Spleen (tissue), 11 donors: ENCODE measurements around the gene ZKSCAN1. TPM values are rescaled to one million over a fixed set of nuclear protein-coding genes. Genes with fewer than 3 reads are reported as not detected.
A peak's percentile ranks its signal among the peaks of the same experiment; 100 is the strongest.

Experiments used
- DNase-seq: peaks from one replicate; pipeline ENCODE4 v3.0.0-alpha.2; 2020
- H3K27ac ChIP-seq, 8 donors: fragments of 200-600 bp; sonication (generic) in 7 of 8; 1 replicate in 4 of 8; 2 replicates in 4 of 8; pipeline versions ENCODE4 v1.5.0 to v1.8.0; 2016 to 2021; ENCODE audit warnings: inconsistent platforms in 4 of 8, mild to moderate bottlenecking in 4 of 8, moderate library complexity in 1 of 8
- H3K27me3 ChIP-seq, 7 donors: fragments of 200-600 bp; sonication (generic) in 6 of 7; replicated peaks in 1 of 7; 1 replicate in 4 of 7; 2 replicates in 3 of 7; pipeline versions ENCODE4 v1.5.0 to v1.8.0; 2016 to 2021; ENCODE audit warnings: inconsistent platforms in 3 of 7, mild to moderate bottlenecking in 1 of 7
- H3K36me3 ChIP-seq, 6 donors: fragments of 200-600 bp; sonication (generic) in 5 of 6; 1 replicate in 4 of 6; 2 replicates in 2 of 6; pipeline versions ENCODE4 v1.5.0 to v1.8.0; 2016 to 2021; ENCODE audit warnings: inconsistent platforms in 2 of 6
- H3K4me1 ChIP-seq, 6 donors: fragments of 200-600 bp; sonication (generic) in 5 of 6; 1 replicate in 3 of 6; 2 replicates in 3 of 6; pipeline versions ENCODE4 v1.5.0 to v1.8.0; 2016 to 2021; ENCODE audit warnings: inconsistent platforms in 3 of 6
- H3K4me3 ChIP-seq, 8 donors: fragments of 200-600 bp; sonication (generic) in 7 of 8; 1 replicate in 4 of 8; 2 replicates in 4 of 8; pipeline versions ENCODE4 v1.5.0 to v1.8.0; 2016 to 2021; ENCODE audit warnings: inconsistent platforms in 4 of 8, mild to moderate bottlenecking in 4 of 8, moderate library complexity in 2 of 8
- H3K9me3 ChIP-seq, 8 donors: fragments of 200-600 bp; sonication (generic) in 7 of 8; 1 replicate in 4 of 8; 2 replicates in 4 of 8; pipeline versions ENCODE4 v1.5.0 to v1.8.0; 2016 to 2021; ENCODE audit warnings: inconsistent platforms in 4 of 8
- POLR2A ChIP-seq, 3 donors: fragments of 450-650 bp; IDR thresholded peaks; one replicate each; pipeline ENCODE4 v1.5.1; 2017; ENCODE audit warnings: antibody characterized with exemption in 3 of 3, mild to moderate bottlenecking in 1 of 3
- POLR2AphosphoS5 ChIP-seq, 3 donors: sonication (generic); formaldehyde crosslinking; IDR thresholded peaks; one replicate each; pipeline ENCODE4 v1.5.1; 2017; ENCODE audit warnings: antibody characterized with exemption in 3 of 3
- WGBS, 5 donors: extraction: QIAGEN DNeasy Blood & Tissue Kit in 3 of 5; methylation state at CpG; one replicate each; pipeline versions ENCODE4 v1.1.5 to v1.1.7; 2013 to 2018; 5-methylcytosine and 5-hydroxymethylcytosine counted together
- intact Hi-C: fragments of 100-400 bp; cut with DNase I; formaldehyde crosslinking; loops from one replicate; pipeline ENCODE4 v1.15.0; 2023; ENCODE audit warnings: low total_unique reads
- polyA plus RNA-seq, 3 donors: library from polyadenylated mRNA; stranded (reverse); fragments of 200-250 nt; gene quantifications; one replicate each; pipeline ENCODE4 v1.2.1, GENCODE V29; 2013
- total RNA-seq, 7 donors: library from RNA; depleted of rRNA in 3 of 7; stranded (reverse); fragments of >200 nt in 3 of 7; fragmentation: NEBNext Ultra II Directional in 4 of 7; extraction: Animal tissue kit (Norgen Biotek cat#: 25700) in 4 of 7; gene quantifications; one replicate each; pipeline versions ENCODE4 v1.1.0 to v1.2.1, GENCODE V29; 2016 to 2021
- TF ChIP-seq, protein P1 (sequence below), 11 experiments: fragments of 200-600 bp in 7 of 11; fragments of 450-650 bp in 4 of 11; sonication (generic) in 4 of 11; IDR thresholded peaks in 8 of 11; conservative IDR thresholded peaks in 3 of 11; 1 replicate in 7 of 11; 2 replicates in 4 of 11; pipeline versions ENCODE4 v1.4.0 to v1.8.0; 2016 to 2021; ENCODE audit warnings: antibody characterized with exemption in 11 of 11, inconsistent platforms in 4 of 11, mild to moderate bottlenecking in 1 of 11
- donor health status: healthy with polysubstance abuse.
- donor health status: DM: no; HTN: no; CAD: no; lungs with moderate emphysema.
- donor health status: DM: no; HTN: no; CAD: no.
- donor health status: Bipolar disorder and iron deficiency.
- donor health status: healthy.
- donor health status: DM: no; HTN: no; CAD: no.
- donor health status: DM: yes; HTN: yes; CAD: no.

Gene ZKSCAN1
- total and polyA plus RNA-seq, 10 donors = 7.3 to 77.9 (median 32.7) TPM

DNA sequence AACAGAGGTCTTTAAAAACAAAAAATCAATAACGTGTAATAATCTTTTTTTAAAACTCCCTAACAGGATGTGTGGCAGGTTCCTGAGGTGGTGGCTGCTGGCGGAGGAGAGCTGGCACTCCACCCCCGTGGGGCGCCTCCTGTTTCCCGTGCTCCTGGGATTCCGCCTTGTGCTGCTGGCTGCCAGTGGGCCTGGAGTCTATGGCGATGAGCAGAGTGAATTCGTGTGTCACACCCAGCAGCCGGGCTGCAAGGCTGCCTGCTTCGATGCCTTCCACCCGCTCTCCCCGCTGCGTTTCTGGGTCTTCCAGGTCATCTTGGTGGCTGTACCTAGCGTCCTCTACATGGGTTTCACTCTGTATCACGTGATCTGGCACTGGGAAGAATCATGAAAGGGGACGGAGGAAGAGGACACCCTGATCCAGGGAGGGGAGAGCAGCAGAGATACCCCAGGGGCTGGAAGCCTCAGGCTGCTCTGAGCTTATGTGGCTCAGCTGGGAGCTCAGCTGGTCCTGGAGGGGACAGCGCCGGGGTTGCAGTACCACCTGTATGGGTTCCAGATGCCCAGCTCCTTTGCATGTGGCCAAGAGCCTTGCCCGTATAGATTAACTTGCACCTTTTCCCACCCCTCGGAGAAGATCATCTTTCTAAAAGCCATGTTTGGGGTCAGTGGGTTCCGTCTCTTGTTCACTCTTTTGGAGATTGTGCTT, 22.9 kb upstream of the ZKSCAN1 start:
- H3K4me3 ChIP-seq = peak overlapping the region in 1 of 8 donors; percentile 23
- peaks cover 5 to 51% (median 31%) of the 10 kb centered on the region in 6 donors for H3K4me1 ChIP-seq
- WGBS, 5 donors = 42 to 67% (median 58%) methylated on average over 14 to 21 of the region's 21 CpGs
- peak; percentile 75 for DNase-seq
- TF ChIP-seq, protein P1, sequence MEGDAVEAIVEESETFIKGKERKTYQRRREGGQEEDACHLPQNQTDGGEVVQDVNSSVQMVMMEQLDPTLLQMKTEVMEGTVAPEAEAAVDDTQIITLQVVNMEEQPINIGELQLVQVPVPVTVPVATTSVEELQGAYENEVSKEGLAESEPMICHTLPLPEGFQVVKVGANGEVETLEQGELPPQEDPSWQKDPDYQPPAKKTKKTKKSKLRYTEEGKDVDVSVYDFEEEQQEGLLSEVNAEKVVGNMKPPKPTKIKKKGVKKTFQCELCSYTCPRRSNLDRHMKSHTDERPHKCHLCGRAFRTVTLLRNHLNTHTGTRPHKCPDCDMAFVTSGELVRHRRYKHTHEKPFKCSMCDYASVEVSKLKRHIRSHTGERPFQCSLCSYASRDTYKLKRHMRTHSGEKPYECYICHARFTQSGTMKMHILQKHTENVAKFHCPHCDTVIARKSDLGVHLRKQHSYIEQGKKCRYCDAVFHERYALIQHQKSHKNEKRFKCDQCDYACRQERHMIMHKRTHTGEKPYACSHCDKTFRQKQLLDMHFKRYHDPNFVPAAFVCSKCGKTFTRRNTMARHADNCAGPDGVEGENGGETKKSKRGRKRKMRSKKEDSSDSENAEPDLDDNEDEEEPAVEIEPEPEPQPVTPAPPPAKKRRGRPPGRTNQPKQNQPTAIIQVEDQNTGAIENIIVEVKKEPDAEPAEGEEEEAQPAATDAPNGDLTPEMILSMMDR (IDR thresholded peaks at IDR 0.05 in 8 of 11, conservative IDR thresholded peaks at IDR 0.05 in 3 of 11) = peak in 1 of 11 experiments; percentile 11
- no peak for TF ChIP-seq POLR2A (IDR thresholded peaks at IDR 0.05)
- TF ChIP-seq POLR2AphosphoS5 (IDR thresholded peaks at IDR 0.05) = peak in 2 of 3 donors; percentile 37 to 65
- intact Hi-C loops = loop anchor here (5.0 kb wide), 1 partner anchor 80 kb away; no protein-coding TSS in a partner anchor
- H3K9me3 ChIP-seq = no peaks in the 10 kb centered on the region
- peak overlapping the region in 5 of 8 donors; percentile 49 to 77 (median 60) for H3K27ac ChIP-seq
- H3K36me3 ChIP-seq = no peaks in the 10 kb centered on the region
- H3K27me3 ChIP-seq = peaks cover 0 to 16% (median 0%) of the 10 kb centered on the region in 7 donors

DNA sequence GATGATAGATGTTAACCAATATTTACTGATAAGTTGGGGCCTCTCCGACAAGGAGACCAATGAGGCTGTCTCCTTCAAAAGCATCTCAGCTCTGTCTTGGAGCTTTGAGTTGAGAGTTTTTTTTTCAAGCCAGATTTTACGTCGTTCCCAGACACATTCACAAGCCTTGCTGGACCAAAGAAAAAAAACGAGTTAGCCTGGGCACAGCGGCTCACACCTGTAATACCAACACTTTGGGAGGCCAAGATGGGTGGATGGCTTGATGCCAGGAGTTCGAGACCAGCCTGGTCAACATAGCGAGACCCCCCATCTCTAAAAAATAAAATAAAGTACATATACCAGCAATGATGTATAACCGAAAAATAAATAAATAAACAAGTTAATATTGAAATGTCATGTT, 20.6 kb upstream of the ZKSCAN1 start:
- Histone ChIP-seq H3K27ac (no peak overlapping the region), H3K9me3 (no peaks in the 10 kb centered on the region), H3K4me3 (no peak overlapping the region), H3K4me1 (peaks cover 5 to 68% (median 40%) of the 10 kb centered on the region in 6 donors), H3K27me3 (peaks cover 0 to 16% (median 0%) of the 10 kb centered on the region in 7 donors), H3K36me3 (no peaks in the 10 kb centered on the region)
- TF ChIP-seq, protein P1 (IDR thresholded peaks at IDR 0.05 in 8 of 11, conservative IDR thresholded peaks at IDR 0.05 in 3 of 11) = no peak
- intact Hi-C loops = loop anchor here (5.0 kb wide), 1 partner anchor 83 kb away; no protein-coding TSS in a partner anchor
- WGBS, 5 donors = 80 to 90% (median 86%) methylated on average over 8 of the region's 8 CpGs
- DNase-seq = no peak

DNA sequence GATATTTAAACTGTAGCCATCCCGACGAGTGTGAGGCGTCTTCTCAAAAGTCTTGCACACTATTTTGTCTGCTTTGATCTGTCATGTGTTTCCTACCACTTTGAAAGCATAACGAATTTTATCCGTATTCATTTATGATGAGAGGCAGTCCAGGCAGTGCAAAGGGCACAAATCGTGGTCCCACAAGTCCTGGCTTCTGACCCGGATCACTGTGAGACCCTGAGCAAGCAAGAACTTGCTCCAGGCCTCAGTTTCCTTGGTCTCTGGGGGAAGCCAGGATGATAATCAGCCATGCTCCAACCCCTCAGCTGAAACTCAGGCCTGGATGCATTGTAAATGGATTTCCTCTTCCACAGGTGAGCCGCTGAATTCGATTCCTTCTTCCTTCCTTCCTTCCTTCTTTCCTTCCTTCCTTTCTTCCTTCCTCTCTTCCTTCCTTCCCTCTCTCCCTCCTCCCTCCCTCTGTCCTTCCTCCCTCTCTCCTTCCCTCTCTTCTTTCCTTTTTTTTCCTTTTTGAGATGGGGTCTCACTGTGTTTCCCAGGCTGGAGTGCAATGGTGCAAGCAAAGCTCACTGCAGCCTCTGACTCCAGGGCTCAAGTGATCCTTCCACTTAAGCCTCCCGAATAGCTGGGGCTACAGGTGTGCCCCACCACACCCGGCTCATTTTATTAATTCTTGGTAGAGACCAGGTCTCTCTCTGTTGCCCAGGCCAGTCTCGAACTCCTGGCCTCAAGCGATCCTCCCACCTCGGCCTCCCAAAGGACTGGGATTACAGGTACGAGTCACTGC, 18.4 kb upstream of the ZKSCAN1 start:
- Histone ChIP-seq H3K9me3 (no peaks in the 10 kb centered on the region), H3K4me1 (peaks cover 5 to 50% (median 25%) of the 10 kb centered on the region in 6 donors), H3K27me3 (peaks cover 0 to 16% (median 0%) of the 10 kb centered on the region in 7 donors), H3K4me3 (peak overlapping the region; percentile 38 to 71 (median 46)), H3K36me3 (no peaks in the 10 kb centered on the region), H3K27ac (peak overlapping the region; percentile 84 to 92 (median 89))
- WGBS, 5 donors = 57 to 64% (median 59%) methylated on average over 15 of the region's 15 CpGs
- intact Hi-C loops = no loop called here
- no peak for TF ChIP-seq POLR2AphosphoS5 (IDR thresholded peaks at IDR 0.05)
- TF ChIP-seq POLR2A (IDR thresholded peaks at IDR 0.05) = no peak
- TF ChIP-seq, protein P1 (IDR thresholded peaks at IDR 0.05 in 8 of 11, conservative IDR thresholded peaks at IDR 0.05 in 3 of 11) = no peak
- peak; percentile 6 for DNase-seq
